HG03039 (cell line): ENCODE measurements around the gene ZNF710.
"Not testable (repeated sequence)": the region's sequence is repeated elsewhere in the genome, so short reads cannot be mapped to it uniquely, and the experiment has no call there.

Source experiments
- ATAC-seq: cut with Tn5 transposase; IDR thresholded peaks from one replicate; pipeline ENCODE4 v1.9.1; 2021; ENCODE audit warnings: mild to moderate bottlenecking, moderate library complexity; ENCODE audit not compliant: unreplicated experiment

The ZNF710 gene, protein sequence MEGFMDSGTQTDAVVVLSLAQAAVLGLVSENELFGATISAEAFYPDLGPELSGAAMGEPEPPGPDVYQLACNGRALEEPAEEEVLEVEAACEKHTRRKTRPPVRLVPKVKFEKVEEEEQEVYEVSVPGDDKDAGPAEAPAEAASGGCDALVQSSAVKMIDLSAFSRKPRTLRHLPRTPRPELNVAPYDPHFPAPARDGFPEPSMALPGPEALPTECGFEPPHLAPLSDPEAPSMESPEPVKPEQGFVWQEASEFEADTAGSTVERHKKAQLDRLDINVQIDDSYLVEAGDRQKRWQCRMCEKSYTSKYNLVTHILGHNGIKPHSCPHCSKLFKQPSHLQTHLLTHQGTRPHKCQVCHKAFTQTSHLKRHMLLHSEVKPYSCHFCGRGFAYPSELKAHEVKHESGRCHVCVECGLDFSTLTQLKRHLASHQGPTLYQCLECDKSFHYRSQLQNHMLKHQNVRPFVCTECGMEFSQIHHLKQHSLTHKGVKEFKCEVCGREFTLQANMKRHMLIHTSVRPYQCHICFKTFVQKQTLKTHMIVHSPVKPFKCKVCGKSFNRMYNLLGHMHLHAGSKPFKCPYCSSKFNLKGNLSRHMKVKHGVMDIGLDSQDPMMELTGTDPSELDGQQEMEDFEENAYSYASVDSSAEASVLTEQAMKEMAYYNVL

DNA sequence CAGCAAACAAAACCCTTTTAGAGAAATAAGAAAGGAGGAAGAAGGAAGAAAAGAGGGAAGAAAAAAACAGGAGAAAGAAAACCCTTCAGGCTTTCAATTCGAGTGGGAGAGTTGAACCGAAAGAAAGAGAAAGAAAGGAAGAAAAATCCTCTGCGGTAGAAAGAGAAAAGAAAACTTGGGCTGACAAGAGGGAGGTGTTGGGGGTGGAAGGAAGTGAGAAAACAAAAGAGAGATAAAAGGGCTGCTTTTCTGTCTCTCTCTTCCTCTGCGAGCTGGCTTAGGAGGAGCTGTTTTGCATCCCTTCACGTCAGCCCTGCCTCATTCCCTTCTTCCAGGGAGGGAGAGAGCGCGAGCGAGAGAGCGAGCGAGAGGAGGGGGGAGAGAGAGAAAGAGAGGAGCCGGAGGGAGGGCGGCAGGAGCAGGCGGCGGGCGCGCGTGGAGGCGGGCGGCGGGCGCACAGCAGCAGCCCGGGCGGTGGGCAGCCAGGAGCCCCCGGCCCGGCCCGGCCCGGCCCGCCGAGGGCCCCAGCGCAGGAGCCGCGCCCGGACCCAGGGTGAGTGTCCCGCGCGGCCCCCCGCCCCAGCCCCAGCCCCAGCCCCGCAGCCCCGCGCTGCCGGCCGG lies at the start of gene ZNF710:
Gene ZNF710, plus strand, starts transcription at position 263 of the 621 bp plus-strand sequence. CDS start 65,814 bp downstream, outside the sequence.
- no peak for ATAC-seq

DNA sequence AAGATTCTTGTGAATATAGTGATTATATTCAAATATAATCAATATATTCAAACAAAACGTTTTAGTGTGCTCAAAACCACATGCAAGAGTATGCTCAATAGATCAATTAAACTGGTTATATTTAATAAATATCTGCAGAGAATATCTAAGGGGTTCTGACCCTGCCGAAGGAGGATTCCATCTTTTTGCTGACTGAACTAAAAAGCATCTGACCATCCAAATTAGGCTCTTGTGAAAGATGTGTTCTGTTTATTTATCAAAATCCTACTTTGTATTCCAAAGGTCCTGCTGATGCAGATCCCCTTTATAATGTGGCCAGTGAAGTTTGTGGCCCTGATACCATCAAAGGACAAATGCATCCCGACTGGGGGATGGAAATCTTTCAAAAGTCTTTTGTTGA lies 46.6 kb upstream of the ZNF710 start:
- ATAC-seq, result no peak

DNA sequence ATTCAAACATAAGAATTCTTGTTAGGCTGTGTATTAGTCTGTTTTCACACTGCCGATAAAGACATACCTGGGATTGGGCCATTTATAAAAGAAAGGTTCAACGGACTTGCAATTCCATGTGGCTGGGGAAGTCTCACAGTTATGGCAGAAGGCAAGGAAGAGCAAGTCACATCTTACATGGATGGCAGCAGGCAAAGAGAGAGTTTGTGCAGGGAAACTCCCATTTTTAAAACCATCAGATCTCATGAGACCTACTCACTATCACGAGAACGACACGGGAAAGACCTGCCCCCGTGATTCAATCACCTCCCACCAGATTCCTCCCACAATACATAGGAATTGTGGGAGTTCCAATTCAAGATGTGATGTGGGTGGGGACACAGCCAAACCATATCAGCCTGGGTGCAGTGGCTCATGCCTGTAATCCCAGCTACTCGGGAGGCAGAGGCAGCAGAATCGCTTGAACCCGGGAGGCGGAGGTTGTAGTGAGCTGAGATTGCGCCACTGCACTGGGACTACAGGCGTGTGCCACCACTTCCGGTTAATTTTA lies 45.6 kb upstream of the ZNF710 start:
- ATAC-seq, result not testable (repeated sequence)

DNA sequence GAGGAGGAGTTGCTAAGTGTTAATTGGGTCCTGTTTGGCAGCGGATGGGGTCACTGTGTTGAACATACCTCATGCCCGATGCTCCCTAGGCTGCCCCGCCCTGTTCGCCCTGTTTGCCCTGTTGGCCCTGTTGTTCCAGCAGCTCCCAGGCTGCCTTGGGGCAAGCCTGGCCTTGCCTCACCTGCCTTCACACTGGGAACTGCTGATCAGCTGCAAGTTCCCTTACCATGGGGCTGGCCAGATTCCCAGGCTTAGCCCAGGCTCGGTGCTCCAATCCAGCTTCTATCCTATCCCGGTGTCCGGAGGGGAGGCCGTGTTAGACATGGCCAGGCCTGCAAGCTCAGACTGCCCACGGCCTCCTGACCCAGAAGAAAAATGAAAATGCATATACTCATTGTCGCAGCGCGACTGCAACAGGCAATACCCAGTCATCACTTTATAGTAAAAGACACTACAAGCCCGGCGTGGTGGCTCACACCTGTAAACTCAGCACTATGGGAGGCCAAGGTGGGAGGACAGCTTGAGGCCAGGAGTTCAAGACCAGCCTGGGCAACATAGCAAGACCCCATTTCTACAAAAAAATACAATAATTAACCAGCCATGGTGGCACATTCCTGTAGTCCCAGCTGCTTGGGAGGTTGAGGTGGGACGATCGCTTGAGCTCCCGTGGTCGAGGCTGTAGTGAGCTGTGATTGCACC lies 42.9 kb upstream of the ZNF710 start:
- no peak for ATAC-seq

DNA sequence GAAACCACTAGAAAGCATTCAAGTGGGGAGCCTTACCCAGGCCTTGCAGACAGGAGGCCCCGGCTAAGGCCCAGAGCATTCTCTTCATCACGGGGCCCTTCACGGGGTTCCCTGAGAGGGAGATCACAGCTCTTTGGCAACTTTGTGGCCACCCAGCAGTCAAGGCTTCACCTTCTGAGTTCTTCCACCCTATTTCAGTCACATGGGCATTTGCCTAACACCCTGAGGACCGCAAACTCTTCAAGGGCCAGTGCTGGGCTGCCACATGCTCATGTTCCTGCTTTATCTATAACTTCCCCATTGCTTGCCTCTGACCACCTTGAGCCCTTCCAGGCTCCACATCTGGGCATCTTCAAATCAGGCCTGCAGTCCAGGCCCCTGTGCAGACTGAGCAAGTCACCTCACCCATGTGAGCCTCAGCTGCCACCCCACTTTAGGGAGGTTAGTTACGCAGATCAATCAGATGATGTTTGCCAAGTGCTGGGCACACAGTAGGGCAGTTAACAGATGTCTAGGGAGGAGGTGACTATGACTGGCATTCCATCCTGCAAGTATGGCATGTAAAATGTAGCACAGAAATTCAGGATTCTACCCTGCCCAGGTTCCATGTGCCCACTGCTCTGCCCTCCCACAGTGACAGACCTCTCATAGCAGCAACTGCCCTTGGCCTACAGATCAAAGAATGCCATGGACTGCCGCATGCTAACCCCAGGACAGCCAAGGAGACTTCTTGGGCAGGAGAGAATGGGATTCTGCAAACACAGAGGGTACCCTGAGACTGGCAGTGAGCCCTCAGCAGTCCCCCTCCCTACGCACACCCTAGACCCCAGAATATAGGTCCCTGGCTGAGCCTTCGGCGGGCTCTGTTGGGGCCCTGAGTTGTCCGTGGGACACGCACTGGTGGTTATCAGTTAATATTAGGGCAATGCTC lies 37.6 kb upstream of the ZNF710 start:
- no peak for ATAC-seq

DNA sequence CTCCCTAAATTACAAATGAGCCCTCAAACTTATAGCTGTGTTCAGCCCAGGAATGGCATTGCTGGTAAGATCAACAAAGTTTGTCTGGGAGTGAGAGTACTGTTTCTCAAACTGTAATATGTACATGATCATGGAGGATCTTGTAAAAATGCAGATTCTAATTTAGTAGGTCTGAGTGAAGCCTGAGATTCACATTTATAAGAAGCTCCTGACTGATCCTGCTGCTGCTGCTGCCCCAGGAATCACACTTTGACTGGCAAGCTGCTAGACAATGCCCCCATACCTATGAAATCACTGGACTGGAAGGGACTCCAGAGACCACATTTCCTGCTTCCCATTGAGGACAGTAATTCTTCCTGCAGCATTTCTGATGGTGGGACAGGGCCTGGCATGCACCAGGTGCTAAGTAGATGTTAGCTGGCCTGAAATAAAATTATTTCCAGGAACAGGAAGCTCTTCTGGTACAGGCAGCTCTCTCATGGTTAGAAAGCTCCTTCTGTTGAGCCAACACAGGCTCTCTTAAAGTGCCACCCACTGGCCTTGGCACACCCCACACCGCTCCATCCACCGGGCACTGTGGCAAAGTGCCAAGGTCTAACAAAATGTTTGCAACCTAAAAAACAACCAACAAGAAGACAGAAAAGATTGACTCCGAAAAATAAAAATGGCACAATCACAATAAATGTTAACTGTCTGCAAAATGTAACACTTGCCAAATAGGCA lies 36.7 kb upstream of the ZNF710 start:
- no peak for ATAC-seq

DNA sequence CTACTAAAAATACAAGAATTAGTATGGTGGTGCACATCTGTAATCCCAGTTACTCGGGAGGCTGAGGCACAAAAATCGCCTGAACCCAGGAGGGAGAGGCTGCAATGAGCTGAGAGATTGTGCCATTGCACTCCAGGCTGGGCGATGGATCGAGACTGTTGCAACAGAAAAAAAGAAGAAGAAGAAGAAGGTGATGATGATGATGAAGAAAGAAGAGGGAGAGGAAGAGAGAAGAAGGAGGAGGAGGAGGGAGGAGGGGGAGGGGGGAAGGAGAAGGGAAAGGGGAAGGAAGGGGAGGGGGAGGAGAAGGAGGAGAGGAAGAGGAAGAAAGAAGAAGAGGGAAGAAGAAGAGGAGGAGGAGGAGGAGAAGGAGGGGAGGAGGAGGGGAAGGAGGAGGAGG lies 33.2 kb upstream of the ZNF710 start:
- no peak for ATAC-seq

DNA sequence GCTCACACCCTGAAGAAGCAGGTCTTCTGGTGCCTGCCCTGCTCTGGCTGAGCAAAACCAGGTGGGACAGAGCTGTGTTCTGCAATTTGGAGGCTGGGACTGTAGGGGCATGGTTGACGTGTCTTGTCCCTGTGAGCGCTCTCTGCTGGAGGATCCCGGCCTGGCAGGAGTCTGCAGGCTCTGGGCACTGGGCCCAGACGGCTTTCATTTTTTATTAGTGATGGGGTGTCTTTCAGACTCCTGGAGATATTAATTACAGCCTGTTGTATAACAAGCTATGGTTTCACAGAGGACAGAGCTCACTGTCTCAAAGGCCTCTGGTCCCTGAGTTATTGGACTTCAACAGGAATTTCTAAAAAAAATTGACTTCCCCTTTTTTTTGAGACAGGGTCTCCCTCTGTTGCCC lies 29.5 kb upstream of the ZNF710 start:
- no peak for ATAC-seq

DNA sequence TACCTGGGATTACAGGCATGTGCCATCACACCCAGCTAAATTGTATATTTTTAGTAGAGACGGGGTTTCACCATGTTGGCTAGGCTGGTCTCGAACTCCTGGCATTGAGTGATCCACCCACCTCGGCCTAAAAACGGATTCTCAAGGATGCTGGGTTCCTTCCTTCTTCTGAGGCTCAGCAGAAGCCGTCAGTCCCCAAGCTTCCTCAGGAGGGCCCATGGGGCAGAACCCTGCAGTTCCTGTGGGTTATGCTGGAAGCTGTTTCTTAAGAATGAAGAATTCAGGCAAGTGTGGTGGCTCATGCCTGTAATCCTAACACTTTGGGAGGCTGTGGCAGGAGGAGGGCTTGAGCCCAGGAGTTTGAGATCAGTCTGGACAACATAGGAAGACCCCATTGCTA lies 29.0 kb upstream of the ZNF710 start:
- no peak for ATAC-seq

DNA sequence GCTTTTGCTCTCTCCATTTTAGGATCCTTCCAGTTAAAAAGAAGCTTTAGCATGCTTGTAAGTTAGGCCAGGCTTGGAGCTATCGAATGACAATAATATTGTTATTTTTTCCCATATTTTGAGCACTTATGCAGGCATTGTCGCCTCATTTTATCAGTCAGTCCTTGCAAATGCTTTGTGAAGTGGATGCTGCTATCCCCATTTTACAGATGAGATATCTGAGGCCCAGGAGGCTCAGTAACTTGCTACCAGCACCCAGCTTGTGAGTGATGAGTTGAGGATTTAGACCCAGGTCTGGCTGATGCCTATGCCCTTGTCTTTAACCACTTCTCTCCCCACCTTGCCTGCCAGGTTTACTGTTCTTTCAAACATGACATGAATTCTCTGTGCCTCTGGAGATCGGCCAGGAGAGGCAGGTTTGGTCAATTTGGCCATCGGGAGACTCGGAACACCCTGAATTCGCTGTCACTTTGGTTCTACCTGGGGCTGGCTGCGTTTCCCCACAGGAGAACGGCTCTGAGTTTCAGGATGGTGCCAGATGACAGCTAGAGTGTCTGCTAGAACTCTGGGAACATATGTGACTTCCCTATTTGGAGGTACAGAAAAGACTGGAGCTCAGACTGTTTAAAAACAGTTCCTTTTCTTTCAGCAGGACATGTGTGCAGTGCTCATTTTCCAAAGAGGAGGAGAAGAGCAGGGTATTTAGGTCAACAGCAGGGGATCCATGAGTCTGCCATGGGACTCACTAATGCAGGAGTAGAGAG lies 25.5 kb upstream of the ZNF710 start:
- ATAC-seq, result no peak

DNA sequence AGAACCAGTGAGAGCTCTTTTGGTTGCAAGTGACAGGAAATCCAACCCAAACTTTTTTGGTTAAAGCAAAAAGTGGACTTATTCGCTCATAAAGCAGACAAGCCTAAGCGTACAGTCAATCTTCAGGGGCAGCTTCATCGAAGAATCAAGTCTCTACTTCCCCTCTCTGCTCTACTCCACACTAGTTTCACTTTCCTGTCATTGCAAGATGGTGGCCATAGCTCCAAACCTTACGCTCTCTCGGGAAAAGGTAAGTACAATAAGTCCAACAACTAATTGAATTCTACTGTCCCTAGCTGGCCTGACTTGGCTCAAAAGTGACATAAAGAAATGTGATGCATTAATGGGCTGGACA lies 24.9 kb upstream of the ZNF710 start:
- ATAC-seq, result no peak

DNA sequence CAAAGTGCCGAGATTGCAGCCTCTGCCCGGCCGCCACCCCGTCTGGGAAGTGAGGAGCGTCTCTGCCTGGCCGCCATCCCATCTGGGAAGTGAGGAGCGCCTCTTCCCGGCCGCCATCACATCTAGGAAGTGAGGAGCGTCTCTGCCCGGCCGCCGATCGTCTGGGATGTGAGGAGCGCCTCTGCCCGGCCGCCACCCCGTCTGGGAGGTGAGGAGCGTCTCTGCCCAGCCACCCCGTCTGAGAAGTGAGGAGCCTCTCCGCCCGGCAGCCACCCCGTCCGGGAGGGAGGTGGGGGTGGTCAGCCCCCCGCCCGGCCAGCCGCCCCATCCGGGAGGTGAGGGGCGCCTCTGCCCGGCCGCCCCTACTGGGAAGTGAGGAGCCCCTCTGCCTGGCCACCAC lies 23.3 kb upstream of the ZNF710 start:
- not testable (repeated sequence) for ATAC-seq

DNA sequence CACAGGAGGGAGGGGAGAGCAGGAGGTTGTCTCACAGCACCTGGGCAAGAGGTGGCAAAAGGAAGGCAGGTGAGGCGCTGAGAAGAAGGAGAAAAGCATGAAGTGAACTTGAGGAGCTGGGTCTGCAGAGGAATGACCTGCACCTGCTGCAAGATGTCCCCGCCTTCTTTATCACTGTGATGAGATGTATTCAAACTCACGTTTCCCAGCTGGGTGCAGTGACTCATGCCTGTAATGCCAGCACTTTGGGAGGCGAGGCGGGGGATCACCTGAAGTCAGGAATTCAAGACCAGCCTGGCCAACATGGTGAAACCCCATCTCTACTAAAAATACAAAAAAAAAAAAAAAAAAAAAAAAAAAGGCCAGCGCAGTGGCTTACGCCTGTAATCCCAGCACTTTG lies 22.2 kb upstream of the ZNF710 start:
- no peak for ATAC-seq

DNA sequence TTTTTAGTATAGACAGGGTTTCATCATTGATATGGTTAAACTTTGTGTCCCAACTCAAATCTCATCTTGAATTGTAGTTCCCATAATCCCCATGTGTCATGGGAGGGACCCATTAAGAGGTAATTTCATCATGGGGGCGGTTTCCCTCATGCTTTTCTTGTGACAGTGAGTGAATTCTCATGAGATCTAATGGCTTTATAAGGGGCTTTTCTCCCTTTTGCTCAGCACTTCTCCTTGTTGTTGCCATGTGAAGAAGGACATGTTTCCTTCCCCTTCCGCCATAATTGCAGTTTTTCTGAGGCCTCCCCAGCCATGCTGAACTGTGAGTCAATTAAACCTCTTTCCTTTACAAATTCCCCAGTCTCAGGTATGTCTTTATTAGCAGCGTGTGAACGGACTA lies 20.2 kb upstream of the ZNF710 start:
- no peak for ATAC-seq

DNA sequence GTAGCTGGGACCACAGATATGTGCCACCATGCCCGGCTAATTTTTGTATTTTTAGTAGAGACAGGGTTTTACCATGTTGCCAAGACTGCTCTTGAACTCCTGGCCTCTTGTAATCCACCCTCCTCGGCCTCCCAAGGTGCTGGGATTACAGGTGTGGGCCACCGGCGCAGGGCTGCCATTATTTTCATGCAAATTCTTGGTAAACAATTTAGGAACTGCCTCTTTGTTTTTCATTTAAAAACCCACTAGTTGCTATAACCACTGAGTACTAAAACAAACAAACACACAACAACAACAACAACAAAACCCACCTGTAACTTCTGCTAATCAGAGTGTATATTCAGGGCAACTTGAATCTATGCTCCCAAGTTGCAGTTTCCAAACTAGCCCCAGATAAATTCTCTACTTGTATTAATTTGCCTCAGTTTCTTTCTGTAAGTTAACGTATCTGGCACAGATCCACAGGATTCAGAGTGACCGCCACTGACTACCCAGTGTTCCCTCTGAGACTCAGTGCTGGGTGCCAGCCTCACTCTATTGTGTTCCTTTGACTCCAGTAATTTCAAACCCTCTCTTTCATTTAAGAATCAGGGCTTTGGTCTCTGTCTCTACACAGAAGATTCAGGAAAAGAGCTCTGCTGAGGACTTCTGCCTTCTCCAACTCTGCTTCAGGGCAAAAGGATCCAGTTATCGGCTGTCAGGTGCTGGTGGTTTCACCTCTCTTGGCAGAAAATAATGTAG lies 18.6 kb upstream of the ZNF710 start:
- ATAC-seq, result no peak

DNA sequence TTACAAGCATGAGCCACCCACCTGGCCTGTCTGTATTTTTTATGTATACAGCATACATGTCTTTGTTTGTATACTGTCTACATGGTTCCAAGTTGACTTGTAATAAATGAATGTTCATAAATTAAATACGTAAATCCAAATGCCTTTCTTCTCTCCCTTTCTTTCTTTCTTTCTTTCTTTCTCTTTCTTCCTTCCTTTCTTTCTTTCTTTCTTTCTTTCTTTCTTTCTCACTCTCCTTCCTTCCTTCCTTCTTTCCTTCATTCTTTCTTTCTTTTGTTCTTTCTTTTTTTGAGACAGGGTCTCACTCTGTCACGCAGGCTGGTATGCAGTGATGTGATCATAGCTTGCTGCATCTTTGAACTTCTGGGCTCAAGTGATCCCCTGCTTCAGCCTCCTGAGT lies 17.1 kb upstream of the ZNF710 start:
- ATAC-seq, result no peak

DNA sequence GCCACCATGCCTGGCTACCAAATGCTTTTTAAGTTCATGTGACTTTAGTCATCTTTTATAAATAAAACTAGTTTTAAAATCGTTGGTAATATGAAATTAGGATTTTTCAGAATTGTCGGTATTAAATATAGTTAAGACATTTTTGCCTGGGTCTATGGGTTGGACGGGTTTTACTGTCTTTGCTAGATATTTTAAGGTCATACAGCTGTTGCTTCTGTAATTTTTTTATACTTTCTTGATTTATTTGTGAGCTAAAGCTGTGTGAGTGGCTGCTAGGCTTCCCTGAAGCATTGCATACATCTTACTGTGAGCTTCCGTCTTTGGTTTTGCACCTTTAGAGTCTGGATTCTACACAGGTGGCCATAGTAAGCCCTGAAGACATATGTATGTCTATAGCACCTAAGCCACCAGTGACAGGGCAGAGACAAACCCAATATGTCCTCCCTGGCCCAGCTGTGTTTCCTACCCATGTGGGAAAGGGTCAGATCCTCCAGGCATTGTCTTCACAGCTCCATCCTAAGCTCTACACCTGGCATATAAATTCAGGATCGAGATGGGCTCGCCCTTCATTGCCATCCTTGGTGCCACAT lies 16.6 kb upstream of the ZNF710 start:
- no peak for ATAC-seq

DNA sequence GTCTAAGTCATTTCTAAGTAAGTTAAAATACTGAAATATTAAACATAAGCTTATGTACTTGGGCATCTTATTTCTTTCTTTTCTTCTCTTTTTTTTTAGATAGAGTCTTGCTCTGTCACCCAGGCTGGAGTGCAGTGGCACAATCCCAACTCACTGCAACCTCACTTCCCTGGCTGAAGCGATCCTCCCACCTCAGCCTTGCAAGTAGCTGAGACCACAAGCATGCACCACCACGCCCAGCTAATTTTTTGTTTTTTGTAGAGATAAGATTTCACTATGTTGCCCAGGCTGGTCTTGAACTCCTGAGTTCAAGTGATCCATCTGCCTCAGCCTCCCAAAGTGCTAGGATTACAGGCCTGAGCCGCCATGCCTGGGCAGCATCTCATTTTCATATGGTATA lies 16.0 kb upstream of the ZNF710 start:
- ATAC-seq, result no peak
